ENCODE results near the gene AVPI1. TPM values are rescaled to one million over a fixed set of nuclear protein-coding genes. Genes with fewer than 3 reads are reported as not detected.

AVPI1 gene
- polyA plus RNA-seq, 1 donor (not counting 4 experiments of a cell fraction or from before 2014, with no cell fraction given): 48.8 TPM

GRCh38 chr10:97666992-97667391, 20.0 kb downstream of the AVPI1 start:
- H3K36me3 ChIP-seq (ENCODE audit: control insufficient read depth in 2 of 2, extremely low read depth in 1 of 2, insufficient read depth in 2 of 2, low read length in 2 of 2): peaks cover 43 to 45% of the 10 kb centered on the region in 2 experiments
- H3K79me2 ChIP-seq (ENCODE audit: control insufficient read depth, insufficient read depth, low read length): no peaks in the 10 kb centered on the region
- dilution Hi-C loops (cut with MboI; ENCODE audit: extremely low pct_ligation_motif_present, low sequenced_read_pairs): no loop called here
- no peak overlapping the region for H3K4me2 ChIP-seq (ENCODE audit: control insufficient read depth, extremely low read depth, insufficient read depth, low read depth, low read length)
- no peaks in the 10 kb centered on the region for H3K27me3 ChIP-seq (ENCODE audit: control insufficient read depth, extremely low read depth, insufficient read depth, low read length)
- H3K9me3 ChIP-seq (ENCODE audit: control insufficient read depth, low read depth, low read length): no peaks in the 10 kb centered on the region
- H4K20me1 ChIP-seq (ENCODE audit: control insufficient read depth, extremely low read depth, insufficient read depth, low read length): peaks cover 3% of the 10 kb centered on the region
- FAIRE-seq (no peak), DNase-seq (ENCODE audit: low read depth, low spot score) (no peak)
- H3K9me1 ChIP-seq (ENCODE audit: control insufficient read depth, extremely low read depth, insufficient read depth, low read length): no peaks in the 10 kb centered on the region
- TF ChIP-seq EZH2 (IDR thresholded peaks at IDR 0.05; ENCODE audit: low read length): no peak
- no peak for TF ChIP-seq CTCF (optimal IDR thresholded peaks at IDR 0.05 in 1 of 3, IDR thresholded peaks at IDR 0.05 in 1 of 3, conservative IDR thresholded peaks at IDR 0.05 in 1 of 3; ENCODE audit: extremely low read depth in 1 of 3, insufficient read depth in 2 of 3, low read length in 3 of 3)
- H3K4me1 ChIP-seq (ENCODE audit: control insufficient read depth, extremely low read depth, insufficient read depth, low read length): no peaks in the 10 kb centered on the region
- no peak overlapping the region for H3K9ac ChIP-seq (ENCODE audit: control insufficient read depth, extremely low read depth, insufficient read depth, low read length)
- no peak overlapping the region for H2AFZ ChIP-seq (ENCODE audit: control insufficient read depth, low read length)
- no peak overlapping the region for H3K27ac ChIP-seq (ENCODE audit: control insufficient read depth, insufficient read depth, low read length)
- no peak overlapping the region for H3K4me3 ChIP-seq (ENCODE audit: control insufficient read depth in 2 of 3, extremely low read depth in 1 of 3, insufficient read depth in 2 of 3, low read depth in 1 of 3, low read length in 3 of 3)

GRCh38 chr10:97664282-97664850, 22.7 kb downstream of the AVPI1 start:
- FAIRE-seq (no peak), DNase-seq (ENCODE audit: low read depth, low spot score) (no peak)
- TF ChIP-seq EZH2 (IDR thresholded peaks at IDR 0.05; ENCODE audit: low read length) (no peak), CTCF (optimal IDR thresholded peaks at IDR 0.05 in 1 of 3, IDR thresholded peaks at IDR 0.05 in 1 of 3, conservative IDR thresholded peaks at IDR 0.05 in 1 of 3; ENCODE audit: extremely low read depth in 1 of 3, insufficient read depth in 2 of 3, low read length in 3 of 3) (no peak)
- no peak overlapping the region for H3K27ac ChIP-seq (ENCODE audit: control insufficient read depth, insufficient read depth, low read length)
- no peak overlapping the region for H3K4me2 ChIP-seq (ENCODE audit: control insufficient read depth, extremely low read depth, insufficient read depth, low read depth, low read length)
- H2AFZ ChIP-seq (ENCODE audit: control insufficient read depth, low read length): no peak overlapping the region
- H3K79me2 ChIP-seq (ENCODE audit: control insufficient read depth, insufficient read depth, low read length): no peaks in the 10 kb centered on the region
- no peaks in the 10 kb centered on the region for H3K27me3 ChIP-seq (ENCODE audit: control insufficient read depth, extremely low read depth, insufficient read depth, low read length)
- dilution Hi-C loops (cut with MboI; ENCODE audit: extremely low pct_ligation_motif_present, low sequenced_read_pairs): no loop called here
- no peaks in the 10 kb centered on the region for H3K9me1 ChIP-seq (ENCODE audit: control insufficient read depth, extremely low read depth, insufficient read depth, low read length)
- peaks cover 3% of the 10 kb centered on the region for H4K20me1 ChIP-seq (ENCODE audit: control insufficient read depth, extremely low read depth, insufficient read depth, low read length)
- H3K9me3 ChIP-seq (ENCODE audit: control insufficient read depth, low read depth, low read length): no peaks in the 10 kb centered on the region
- H3K9ac ChIP-seq (ENCODE audit: control insufficient read depth, extremely low read depth, insufficient read depth, low read length): no peak overlapping the region
- no peak overlapping the region for H3K4me3 ChIP-seq (ENCODE audit: control insufficient read depth in 2 of 3, extremely low read depth in 1 of 3, insufficient read depth in 2 of 3, low read depth in 1 of 3, low read length in 3 of 3)
- H3K4me1 ChIP-seq (ENCODE audit: control insufficient read depth, extremely low read depth, insufficient read depth, low read length): no peaks in the 10 kb centered on the region
- H3K36me3 ChIP-seq (ENCODE audit: control insufficient read depth in 2 of 2, extremely low read depth in 1 of 2, insufficient read depth in 2 of 2, low read length in 2 of 2): peaks cover 33 to 39% of the 10 kb centered on the region in 2 experiments
